GM12873 (cell line): ENCODE measurements around the gene KIRREL3.

Experiments
- CTCF ChIP-seq: IDR thresholded peaks from 2 replicates; pipeline ENCODE4 v1.5.1; 2012; ENCODE audit warnings: low read depth, mild to moderate bottlenecking, moderate library complexity, low read length, control low read depth; ENCODE audit not compliant: insufficient read depth; ENCODE audit errors: missing control alignments

KIRREL3 gene

GRCh38 chr11:126664643-126665042 lies 335.9 kb downstream of the KIRREL3 start:
- no peak for TF ChIP-seq CTCF

GRCh38 chr11:126663749-126664592 lies 336.6 kb downstream of the KIRREL3 start:
- no peak for TF ChIP-seq CTCF

GRCh38 chr11:126662035-126662790 lies 338.4 kb downstream of the KIRREL3 start:
- TF ChIP-seq CTCF, result no peak

GRCh38 chr11:126660761-126661425 lies 339.7 kb downstream of the KIRREL3 start:
- TF ChIP-seq CTCF, result no peak

GRCh38 chr11:126660321-126660720 lies 340.2 kb downstream of the KIRREL3 start:
- no peak for TF ChIP-seq CTCF

- TF ChIP-seq CTCF, result no peak
Measured at GRCh38 chr11:126658306-126659056, 342.1 kb downstream of the KIRREL3 start.
